Measurements from ENCODE around the gene PPP1CA. TPM values are rescaled to one million over a fixed set of nuclear protein-coding genes. Genes with fewer than 3 reads are reported as not detected.

PPP1CA gene
- total RNA-seq, 1 experiment from 2014 or later = 384 TPM

DNA sequence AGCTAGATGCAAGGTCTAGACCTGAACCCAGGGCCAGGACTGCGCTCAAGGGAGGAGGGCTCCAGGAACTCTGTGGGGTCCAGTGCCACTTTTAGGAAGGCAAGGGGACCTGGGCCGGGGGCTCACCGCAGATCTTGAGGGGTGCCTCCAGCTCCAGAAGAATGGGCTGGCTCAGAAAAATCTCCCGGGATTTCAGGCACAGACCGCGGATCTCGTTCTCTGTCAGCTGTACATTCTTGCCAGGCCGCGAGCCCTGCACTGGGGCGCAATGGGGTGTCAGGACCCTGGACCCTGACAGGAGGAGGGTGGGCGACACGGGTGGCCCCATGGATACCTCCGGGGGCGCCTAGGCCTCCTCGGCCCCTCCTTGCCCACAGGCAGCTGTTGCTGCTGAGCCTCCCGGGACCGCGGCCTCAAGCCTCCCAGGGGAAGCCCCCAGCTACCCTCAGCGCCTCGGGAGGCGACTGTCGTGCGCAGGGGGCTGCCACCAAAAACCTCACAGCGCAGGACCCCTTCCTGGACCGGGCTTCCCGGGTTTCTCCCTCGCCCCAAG is 640 bp downstream of the PPP1CA start:
- no TSS peak for BruUV-seq (replicated peaks)
- intact Hi-C loops (cut with micrococcal nuclease; ENCODE audit: unreplicated experiment) = loop anchor here (1.0 to 5.0 kb wide), 4 partner anchors 28 to 106 kb away; partner anchors contain the start of genes AIP, CDK2AP2, PITPNM1 and RPS6KB2
- CTCF ChIA-PET = interaction anchor here (0.7 to 2.5 kb wide), 32 partner anchors 9 to 229 kb away, joined by 3 to 73 read pairs (median 10); partner anchors contain the start of genes AIP, CARNS1, CLCF1 and CORO1B

DNA sequence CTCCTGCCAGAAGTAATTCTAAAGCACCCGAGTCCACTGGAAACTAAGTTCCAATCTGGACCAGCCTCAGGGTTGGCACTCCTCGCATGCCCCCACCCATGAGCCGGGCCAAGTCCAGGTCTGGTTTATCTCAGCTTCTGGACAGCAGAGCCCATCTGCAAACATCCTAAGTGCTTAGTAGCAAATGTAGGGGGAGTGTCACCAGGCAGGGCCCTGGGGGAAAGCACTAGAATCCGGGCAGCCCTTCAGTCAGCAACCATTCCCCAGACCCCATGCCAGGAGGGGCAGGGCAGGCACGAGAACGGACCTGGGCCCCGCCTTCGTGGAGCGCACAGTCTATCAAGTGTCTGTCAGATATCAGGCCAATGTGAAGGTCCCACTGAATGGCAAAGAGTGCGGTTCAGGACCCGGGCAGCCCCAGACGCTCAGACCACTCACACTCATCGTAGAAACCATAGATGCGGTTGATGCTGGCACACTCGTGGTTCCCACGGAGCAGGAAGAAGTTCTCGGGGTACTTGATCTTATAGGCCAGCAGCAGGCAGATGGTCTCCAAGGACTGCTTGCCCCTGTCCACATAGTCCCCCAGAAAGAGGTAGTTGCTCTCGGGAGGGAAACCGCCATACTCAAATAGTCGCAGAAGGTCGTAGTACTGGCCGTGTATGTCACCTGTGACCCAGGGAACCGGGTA is 1.3 kb downstream of the PPP1CA start:
- peak overlapping the region; percentile 74 for H3K27ac Mint-ChIP-seq (ENCODE audit: unreplicated experiment)
- intact Hi-C loops (cut with micrococcal nuclease; ENCODE audit: unreplicated experiment) = loop anchor here (2.0 to 5.0 kb wide), 3 partner anchors 28 to 107 kb away; partner anchors contain the start of genes AIP, CDK2AP2, PITPNM1 and RPS6KB2
- peaks cover 18% of the 10 kb centered on the region for H3K36me3 ChIP-seq (ENCODE audit: control insufficient read depth, insufficient read depth, low read length)
- no peaks in the 10 kb centered on the region for H3K9me3 ChIP-seq
- no peaks in the 10 kb centered on the region for H3K27me3 Mint-ChIP-seq (ENCODE audit: insufficient read depth, unreplicated experiment)
- TF ChIP-seq, protein P1, sequence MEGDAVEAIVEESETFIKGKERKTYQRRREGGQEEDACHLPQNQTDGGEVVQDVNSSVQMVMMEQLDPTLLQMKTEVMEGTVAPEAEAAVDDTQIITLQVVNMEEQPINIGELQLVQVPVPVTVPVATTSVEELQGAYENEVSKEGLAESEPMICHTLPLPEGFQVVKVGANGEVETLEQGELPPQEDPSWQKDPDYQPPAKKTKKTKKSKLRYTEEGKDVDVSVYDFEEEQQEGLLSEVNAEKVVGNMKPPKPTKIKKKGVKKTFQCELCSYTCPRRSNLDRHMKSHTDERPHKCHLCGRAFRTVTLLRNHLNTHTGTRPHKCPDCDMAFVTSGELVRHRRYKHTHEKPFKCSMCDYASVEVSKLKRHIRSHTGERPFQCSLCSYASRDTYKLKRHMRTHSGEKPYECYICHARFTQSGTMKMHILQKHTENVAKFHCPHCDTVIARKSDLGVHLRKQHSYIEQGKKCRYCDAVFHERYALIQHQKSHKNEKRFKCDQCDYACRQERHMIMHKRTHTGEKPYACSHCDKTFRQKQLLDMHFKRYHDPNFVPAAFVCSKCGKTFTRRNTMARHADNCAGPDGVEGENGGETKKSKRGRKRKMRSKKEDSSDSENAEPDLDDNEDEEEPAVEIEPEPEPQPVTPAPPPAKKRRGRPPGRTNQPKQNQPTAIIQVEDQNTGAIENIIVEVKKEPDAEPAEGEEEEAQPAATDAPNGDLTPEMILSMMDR (IDR thresholded peaks at IDR 0.05; ENCODE audit: insufficient read depth in 1 of 2, low read depth in 1 of 2, low read length in 1 of 2, severe bottlenecking in 1 of 2, unreplicated experiment in 1 of 2) = no peak
- ChIA-PET CTCF (interaction anchor here (0.6 to 2.5 kb wide), 16 partner anchors 8 to 207 kb away, joined by 3 to 73 read pairs (median 16); partner anchors contain the start of genes AIP, CARNS1, CLCF1 and POLD4), POLR2A (interaction anchor here (1.1 to 2.8 kb wide), 8 partner anchors 9 to 230 kb away, joined by 3 to 63 read pairs (median 9); partner anchors contain the start of genes NUDT8, POLD4, RAD9A and RPS6KB2)
- H3K4me1 ChIP-seq = peaks cover 14% of the 10 kb centered on the region
- DNase-seq = no peak
- H3K4me1 Mint-ChIP-seq (ENCODE audit: low read depth, unreplicated experiment) = peaks cover 8% of the 10 kb centered on the region
- H3K36me3 Mint-ChIP-seq (ENCODE audit: insufficient read depth, unreplicated experiment) = peaks cover 55% of the 10 kb centered on the region
- H3K4me3 ChIP-seq (ENCODE audit: low read depth, low read length) = peak overlapping the region; percentile 69
- no TSS peak for BruUV-seq (replicated peaks)
- no peaks in the 10 kb centered on the region for H3K9me3 Mint-ChIP-seq (ENCODE audit: unreplicated experiment)
- H3K27me3 ChIP-seq (replicated peaks; ENCODE audit: control insufficient read depth, insufficient read depth, low read length) = no peaks in the 10 kb centered on the region
- peak overlapping the region; percentile 75 for H3K4me3 Mint-ChIP-seq (ENCODE audit: unreplicated experiment)

More for the DNA sequence above, 640 bp downstream of the PPP1CA start:
- peaks cover 16% of the 10 kb centered on the region for H3K36me3 ChIP-seq (ENCODE audit: control insufficient read depth, insufficient read depth, low read length)
- Mint-ChIP-seq H3K27ac (ENCODE audit: unreplicated experiment) (peak overlapping the region; percentile 74), H3K4me3 (ENCODE audit: unreplicated experiment) (peak overlapping the region; percentile 75), H3K27me3 (ENCODE audit: insufficient read depth, unreplicated experiment) (no peaks in the 10 kb centered on the region), H3K9me3 (ENCODE audit: unreplicated experiment) (no peaks in the 10 kb centered on the region), H3K36me3 (ENCODE audit: insufficient read depth, unreplicated experiment) (peaks cover 49% of the 10 kb centered on the region), H3K4me1 (ENCODE audit: low read depth, unreplicated experiment) (peaks cover 8% of the 10 kb centered on the region)
- DNase-seq = no peak
- no peaks in the 10 kb centered on the region for H3K9me3 ChIP-seq
- H3K4me1 ChIP-seq = peaks cover 14% of the 10 kb centered on the region
- TF ChIP-seq, protein P1 (IDR thresholded peaks at IDR 0.05; ENCODE audit: insufficient read depth in 1 of 2, low read depth in 1 of 2, low read length in 1 of 2, severe bottlenecking in 1 of 2, unreplicated experiment in 1 of 2) = no peak
- peak overlapping the region; percentile 69 for H3K4me3 ChIP-seq (ENCODE audit: low read depth, low read length)
- H3K27me3 ChIP-seq (replicated peaks; ENCODE audit: control insufficient read depth, insufficient read depth, low read length) = no peaks in the 10 kb centered on the region
- POLR2A ChIA-PET = interaction anchor here (0.6 to 2.8 kb wide), 22 partner anchors 9 to 326 kb away, joined by 3 to 63 read pairs (median 7); partner anchors contain the start of genes AIP, CORO1B, GSTP1 and KDM2A

Data from Caco-2 (cell line).